ENCODE results near the gene FBXW5.

The FBXW5 gene

GRCh38 chr9:136952876-136953770 lies 8.6 kb upstream of the FBXW5 start:
- DNase-seq: no peak
- intact Hi-C loops (cut with DNase I): loop anchor here (5.0 kb wide), 2 partner anchors 84 to 161 kb away; partner anchors contain the start of gene TMEM141

- intact Hi-C loops (cut with DNase I): loop anchor here (5.0 kb wide), 2 partner anchors 85 to 160 kb away; partner anchors contain the start of gene TMEM141
- peak in 18 of 42 donors; percentile 38 to 78 (median 60) for DNase-seq
These were observed 7.8 kb upstream of the FBXW5 start for GRCh38 chr9:136952321-136952850.

DNA sequence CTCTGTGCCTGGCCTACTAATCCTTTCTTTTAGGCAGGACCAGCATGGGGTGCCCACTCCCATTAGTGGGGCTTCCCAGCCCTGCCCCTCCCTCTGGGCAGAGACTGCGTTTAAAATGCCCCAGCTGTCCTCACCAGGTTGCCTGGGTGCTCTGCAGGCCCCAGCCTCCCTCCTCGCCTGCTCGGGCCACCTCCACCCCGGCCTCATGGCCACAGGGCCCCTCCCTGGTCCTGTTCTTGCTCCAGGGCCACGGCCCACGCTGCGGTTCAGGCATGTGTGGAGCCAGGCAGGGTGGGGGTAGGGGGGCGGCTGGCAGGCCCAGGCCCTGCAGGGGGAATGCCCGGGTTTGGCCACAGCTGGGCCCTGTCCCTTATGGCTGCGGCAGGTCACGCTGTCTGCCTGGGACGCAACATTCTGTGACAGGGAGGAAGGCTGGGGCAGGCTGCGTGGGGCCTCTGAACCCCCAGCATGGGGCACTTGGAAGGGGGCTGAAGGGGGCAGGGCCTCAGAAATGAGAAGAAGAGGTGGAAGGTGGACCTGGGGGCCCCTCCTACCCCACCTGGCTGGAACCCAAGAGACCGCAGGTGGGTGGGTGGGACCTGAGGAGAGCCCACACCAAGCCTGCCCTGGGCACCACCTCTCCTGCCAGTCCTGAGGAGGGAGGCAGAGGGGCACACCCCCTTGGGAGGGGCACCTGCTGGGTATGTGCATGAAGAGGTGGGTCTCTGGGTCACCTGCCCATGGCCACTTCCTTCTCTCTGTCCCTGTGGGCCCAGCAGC lies 7.2 kb upstream of the FBXW5 start, which contains the start of gene LCN12:
Gene LCN12 (plus strand): TSS at position 733 of the 780 bp plus-strand sequence. CDS start 55 bp downstream, outside the sequence.
- intact Hi-C loops (cut with DNase I): loop anchor here (5.0 kb wide), 2 partner anchors 86 to 159 kb away; partner anchors contain the start of gene TMEM141
- peak in 1 of 42 donors; percentile 6 for DNase-seq

DNA sequence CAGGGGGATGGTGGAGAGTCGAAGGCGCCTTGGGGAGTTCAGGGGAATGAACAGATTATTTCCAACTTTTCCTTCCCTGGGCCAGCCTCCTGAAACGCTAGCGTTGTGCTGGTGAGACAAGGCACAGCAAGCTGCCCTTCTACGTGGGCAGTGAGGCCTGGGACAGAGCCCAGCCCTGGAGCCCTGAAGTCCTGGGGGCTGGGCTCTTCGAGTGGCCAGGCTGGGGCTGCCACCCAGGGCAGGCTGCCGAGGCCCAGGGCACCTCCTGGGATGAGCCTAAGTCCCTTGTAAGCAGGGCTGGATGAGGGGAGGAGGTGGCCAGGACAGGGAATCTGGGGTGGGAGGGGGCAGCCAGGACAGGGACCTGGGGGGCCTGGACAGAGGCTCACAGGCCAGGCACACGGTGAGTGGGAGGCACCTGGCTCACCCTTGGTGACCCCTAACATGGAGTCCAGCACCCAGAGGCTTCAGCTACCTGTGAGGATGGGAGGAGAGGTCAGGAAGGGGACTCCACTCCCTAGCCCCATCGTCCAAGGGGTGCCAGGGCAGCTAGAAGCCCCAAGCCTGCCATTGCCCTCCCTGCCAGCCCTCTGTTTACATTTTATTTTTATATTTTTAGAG lies 6.2 kb upstream of the FBXW5 start:
- intact Hi-C loops (cut with DNase I): loop anchor here (5.0 kb wide), 2 partner anchors 87 to 158 kb away; partner anchors contain the start of gene TMEM141
- DNase-seq: peak in 2 of 42 donors; percentile 21 to 29

DNA sequence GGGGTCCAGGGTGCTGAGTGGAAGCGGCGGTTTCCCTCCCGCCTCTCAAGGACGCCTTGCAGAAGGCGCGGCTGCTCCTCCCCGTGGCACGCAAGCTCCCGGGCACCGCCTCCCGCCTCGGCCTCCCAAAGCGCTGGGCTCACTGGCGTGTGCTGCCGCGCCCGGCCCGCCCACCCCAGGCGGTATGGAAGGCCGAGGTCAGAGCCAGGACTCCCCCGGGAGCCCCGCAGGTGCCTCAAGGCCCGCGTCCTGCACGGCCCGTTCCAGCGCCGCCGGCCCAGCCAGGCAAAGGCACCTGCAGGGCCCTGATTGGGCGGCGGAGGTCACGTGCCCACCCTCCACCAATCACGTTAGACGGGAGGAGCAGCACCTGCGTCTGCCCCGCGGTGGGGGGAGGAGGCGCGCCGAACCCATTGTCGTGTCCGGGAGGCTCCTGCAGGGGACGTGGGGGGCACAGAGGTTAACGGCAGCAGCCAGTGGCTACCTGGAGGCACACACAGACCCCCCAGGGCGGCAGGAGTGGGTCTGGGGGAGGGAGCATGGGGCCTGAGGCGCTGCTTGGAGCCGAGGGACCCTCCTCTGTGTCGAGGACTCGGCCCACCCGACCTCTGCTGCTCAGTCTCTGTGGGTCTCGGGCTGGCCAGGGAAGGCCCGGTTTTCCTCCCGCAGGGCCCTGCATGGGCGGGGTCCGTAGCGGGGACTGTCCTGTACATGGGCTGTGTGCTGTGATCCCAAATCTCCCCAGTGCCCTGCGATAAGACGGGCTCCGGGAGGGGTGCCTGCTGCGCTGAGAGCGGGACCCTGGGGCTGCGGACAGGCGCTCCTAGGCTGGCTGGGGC lies 5.5 kb upstream of the FBXW5 start:
- peak; percentile 95 to 100 (median 99) for DNase-seq
- intact Hi-C loops (cut with DNase I): loop anchor here (5.0 to 10.0 kb wide), 3 partner anchors 65 to 158 kb away; partner anchors contain the start of genes TMEM141 and TRAF2

DNA sequence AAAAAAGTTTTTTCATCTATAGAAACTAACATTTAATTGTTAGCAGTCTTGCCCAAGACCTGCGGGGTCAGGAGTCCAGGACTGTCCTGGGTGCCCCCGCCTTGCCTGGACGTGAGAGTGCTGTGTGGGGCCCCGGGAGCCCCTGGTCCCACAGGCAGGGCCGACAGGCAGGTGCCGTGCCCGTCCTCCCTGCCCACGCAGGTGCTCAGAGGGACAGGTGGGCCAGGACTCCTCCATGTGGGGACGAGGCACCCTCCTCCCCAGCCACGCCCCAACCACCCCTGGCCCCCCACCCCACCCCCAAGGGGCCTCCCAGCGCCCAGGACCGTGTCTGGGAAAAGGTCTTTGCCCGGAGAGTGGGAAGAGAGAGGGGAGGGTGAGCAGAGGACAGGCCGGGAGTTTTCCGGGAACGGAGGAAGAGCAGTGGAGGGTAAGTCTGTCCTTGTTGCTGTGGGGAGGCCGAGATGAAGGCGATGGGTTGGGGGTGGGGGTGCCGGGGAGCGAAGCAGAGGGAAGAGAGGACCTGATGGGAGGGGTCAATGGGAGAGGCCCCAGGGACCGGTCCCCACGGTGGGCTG lies 4.8 kb upstream of the FBXW5 start:
- no peak for DNase-seq
- intact Hi-C loops (cut with DNase I): loop anchor here (10.0 kb wide), 1 partner anchor 65 kb away; the partner anchor contains the start of gene TRAF2

DNA sequence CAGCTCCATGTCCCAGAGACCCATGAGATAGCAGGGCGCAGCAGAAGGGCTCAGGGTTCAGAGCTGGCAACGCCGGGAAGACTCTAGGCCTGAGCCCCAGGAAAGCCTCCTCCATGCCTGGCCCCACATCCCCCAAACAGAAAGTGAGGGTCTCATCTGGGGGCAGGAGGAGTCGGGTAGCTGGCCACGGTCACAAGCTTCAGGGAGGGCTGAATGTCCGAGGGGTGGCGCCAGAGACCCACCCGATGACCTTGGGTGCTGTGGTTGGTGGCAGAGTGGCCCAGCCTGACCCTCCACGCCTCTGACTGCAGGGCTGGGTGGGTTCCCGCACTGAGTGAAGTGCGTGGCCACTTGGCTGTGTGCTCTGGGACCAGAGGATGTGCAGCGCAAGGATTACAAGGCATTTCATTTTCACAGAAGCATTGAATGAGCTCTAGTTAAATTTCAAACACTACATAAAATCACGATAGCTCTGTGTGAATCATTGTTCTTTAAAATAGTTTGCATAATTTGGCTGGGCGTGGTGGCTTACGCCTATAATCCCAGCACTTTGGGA lies 3.5 kb upstream of the FBXW5 start:
- peak; percentile 54 to 93 (median 82) for DNase-seq
- intact Hi-C loops (cut with DNase I): loop anchor here (10.0 kb wide), 1 partner anchor 63 kb away; the partner anchor contains the start of gene TRAF2

GRCh38 chr9:136947028-136947891 lies 2.7 kb upstream of the FBXW5 start:
- intact Hi-C loops (cut with DNase I): loop anchor here (10.0 kb wide), 1 partner anchor 62 kb away; the partner anchor contains the start of gene TRAF2

DNA sequence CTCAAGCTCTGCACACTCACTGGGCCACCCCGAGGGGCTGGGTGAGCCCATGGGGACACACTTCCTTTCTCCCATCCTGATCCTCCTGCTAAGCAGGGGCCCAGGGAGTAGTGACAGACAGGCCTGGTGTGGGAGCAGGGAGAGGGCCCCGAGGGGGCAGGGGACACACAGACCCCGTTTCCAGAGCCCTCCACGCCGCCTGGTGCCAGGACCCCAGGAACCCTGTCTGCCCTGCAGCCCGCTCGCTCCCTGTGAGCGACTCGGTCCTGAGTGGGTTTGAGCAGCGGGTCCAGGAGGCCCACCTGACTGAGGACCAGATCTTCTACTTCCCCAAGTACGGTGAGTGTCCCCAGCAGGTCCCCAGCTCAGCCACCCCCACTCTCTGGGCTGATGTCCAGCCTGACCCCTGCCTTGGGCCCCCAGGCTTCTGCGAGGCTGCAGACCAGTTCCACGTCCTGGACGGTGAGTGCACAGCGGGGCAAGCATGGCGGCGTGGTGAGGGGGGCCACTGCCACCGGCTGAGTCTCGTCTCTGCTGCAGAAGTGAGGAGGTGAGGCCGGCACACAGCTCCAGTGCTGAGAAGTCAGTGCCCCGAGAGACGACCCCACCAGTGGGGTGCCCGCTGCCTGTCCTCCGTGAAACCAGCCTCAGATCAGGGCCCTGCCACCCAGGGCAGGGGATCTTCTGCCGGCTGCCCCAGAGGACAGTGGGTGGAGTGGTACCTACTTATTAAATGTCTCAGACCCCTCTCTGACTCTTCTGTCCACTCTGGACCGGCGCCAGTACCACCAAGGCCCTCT lies 1.9 kb upstream of the FBXW5 start:
- intact Hi-C loops (cut with DNase I): loop anchor here (10.0 kb wide), 1 partner anchor 62 kb away; the partner anchor contains the start of gene TRAF2
- DNase-seq: no peak

More at GRCh38 chr9:136947028-136947891, 2.7 kb upstream of the FBXW5 start:
- DNase-seq: peak in 25 of 42 donors; percentile 32 to 77 (median 55)

DNA sequence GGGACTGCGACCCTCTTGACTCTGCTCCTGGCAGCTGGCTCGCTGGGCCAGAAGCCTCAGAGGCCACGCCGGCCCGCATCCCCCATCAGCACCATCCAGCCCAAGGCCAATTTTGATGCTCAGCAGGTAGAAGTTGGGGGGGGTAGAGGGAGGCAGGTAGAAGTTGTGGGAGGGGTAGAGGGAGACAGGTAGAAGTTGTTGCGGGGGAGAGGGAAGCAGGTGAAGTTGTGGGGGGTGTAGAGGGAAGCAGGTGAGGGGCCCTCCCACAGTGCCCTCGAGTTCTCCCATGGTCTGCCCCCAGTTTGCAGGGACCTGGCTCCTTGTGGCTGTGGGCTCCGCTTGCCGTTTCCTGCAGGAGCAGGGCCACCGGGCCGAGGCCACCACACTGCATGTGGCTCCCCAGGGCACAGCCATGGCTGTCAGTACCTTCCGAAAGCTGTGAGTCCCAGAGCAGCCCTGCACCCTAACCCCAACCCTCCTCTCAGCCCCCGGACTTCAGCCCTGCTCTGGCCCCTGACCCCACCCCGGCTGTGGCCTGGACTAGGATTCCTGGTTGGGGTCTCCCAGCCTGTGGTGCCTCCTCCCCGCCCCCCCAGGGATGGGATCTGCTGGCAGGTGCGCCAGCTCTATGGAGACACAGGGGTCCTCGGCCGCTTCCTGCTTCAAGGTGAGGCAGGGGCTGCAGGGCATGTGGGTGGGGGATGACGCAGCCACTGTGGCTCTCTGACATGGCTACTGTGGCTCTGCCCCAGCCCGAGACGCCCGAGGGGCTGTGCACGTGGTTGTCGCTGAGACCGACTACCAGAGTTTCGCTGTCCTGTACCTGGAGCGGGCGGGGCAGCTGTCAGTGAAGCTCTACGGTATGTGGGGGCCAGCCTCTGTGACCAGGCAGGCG lies 1.0 kb upstream of the FBXW5 start:
- DNase-seq: no peak
- intact Hi-C loops (cut with DNase I): loop anchor here (10.0 kb wide), 1 partner anchor 61 kb away; the partner anchor contains the start of gene TRAF2

- peak in 3 of 42 donors; percentile 29 to 50 (median 40) for DNase-seq
- intact Hi-C loops (cut with DNase I): loop anchor here (5.0 to 10.0 kb wide), 2 partner anchors 33 to 59 kb away; partner anchors contain the start of genes PTGDS and TRAF2
These were observed 373 bp downstream of the FBXW5 start for GRCh38 chr9:136944212-136944518.

DNA sequence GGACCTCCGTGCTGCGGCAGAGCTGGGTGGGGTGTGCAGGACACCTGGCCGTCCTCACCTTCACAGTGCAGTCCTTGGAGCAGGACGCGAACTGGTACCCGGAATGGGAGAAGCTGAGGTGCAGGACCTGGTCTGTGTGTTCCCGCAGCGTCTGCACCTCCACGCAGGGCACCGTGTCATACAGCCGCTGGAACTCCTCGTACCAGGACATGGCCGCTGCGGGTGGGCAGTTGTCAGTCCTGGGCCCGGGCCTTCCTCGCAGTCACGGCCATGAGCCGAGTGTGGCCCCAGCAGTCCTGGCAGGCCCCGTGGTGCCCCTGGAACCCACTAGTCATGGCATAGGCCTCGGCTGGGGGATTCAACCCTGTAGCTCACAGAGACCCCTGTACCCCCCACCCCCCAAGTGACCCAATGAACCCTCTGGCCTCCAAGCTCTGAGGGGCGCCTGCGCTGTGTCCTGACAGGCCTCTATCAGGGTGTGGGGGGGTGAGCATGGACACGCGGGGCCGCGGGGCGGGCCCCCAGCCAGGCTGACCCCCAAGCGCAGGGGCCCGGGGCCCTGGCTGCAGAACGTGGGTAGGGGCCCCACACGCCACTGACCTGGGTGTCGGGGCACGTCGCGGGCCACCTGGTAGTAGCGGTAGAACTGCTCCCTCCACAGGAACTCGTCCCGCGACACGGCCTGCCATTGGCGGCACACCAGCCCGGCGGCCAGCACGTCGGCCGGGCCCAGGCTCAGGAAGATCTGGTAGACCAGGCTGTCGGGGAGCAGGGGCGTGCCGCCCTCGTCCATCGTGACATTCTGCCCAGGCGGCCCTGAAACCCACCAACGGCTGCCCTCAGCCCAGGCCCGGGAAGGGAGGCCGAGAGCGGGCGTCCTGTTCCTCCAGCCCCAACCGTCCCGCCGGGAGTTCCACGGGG lies 987 bp downstream of the FBXW5 start:
- peak in 4 of 42 donors; percentile 27 to 53 (median 40) for DNase-seq
- intact Hi-C loops (cut with DNase I): loop anchor here (5.0 to 10.0 kb wide), 2 partner anchors 34 to 59 kb away; partner anchors contain the start of genes PTGDS and TRAF2

DNA sequence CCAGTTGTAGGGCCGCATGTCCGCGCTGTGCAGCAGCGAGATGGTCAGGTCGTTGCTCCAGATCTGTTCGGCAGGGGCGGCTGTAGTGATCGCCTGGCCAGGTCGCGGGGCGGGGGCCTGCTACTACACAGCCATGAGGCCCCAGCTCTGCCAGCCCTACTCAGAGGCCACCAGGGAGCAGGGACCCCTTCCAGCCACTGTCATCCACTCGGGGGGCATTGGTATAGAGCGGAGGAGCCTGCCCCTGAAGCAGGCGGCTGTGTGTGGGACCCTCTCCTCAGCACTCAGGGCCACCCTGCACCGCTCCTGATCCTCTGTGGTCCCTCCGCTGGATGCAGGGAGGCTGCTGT lies 1.7 kb downstream of the FBXW5 start:
- intact Hi-C loops (cut with DNase I): loop anchor here (5.0 to 10.0 kb wide), 2 partner anchors 34 to 58 kb away; partner anchors contain the start of genes PTGDS and TRAF2
- DNase-seq: peak in 1 of 42 donors; percentile 39

Data from head of caudate nucleus (tissue), 42 donors.